CD14-positive monocyte (primary cell): Measurements from ENCODE around the gene PLXNA4. TPM values are rescaled to one million over a fixed set of nuclear protein-coding genes. Genes with fewer than 3 reads are reported as not detected.

ENCODE experiments used
- DNase-seq, 3 donors: peaks; one replicate each; pipeline ENCODE4 v3.0.0-alpha.2; 2011 to 2022
- H2AFZ ChIP-seq: 2 replicates; pipeline ENCODE4 v1.6.0; 2012; ENCODE audit warnings: mild to moderate bottlenecking, low read depth, low read length, inconsistent platforms; ENCODE audit not compliant: insufficient read depth, poor library complexity, severe bottlenecking
- H3K27ac ChIP-seq, 2 donors: 1 replicate in 1 of 2; 2 replicates in 1 of 2; pipeline ENCODE4 v1.5.1; 2012 to 2013; ENCODE audit warnings: low read length in 2 of 2, control low read depth in 1 of 2, inconsistent platforms in 1 of 2, low read depth in 1 of 2, mild to moderate bottlenecking in 1 of 2
- H3K27me3 ChIP-seq, 2 donors: one replicate each; pipeline versions ENCODE4 v1.6.0 to v1.6.1; 2011 to 2013; ENCODE audit warnings: low read length in 2 of 2; ENCODE audit not compliant: control insufficient read depth in 2 of 2, insufficient read depth in 2 of 2
- H3K36me3 ChIP-seq, 2 donors: replicated peaks in 1 of 2; 1 replicate in 1 of 2; 2 replicates in 1 of 2; pipeline versions ENCODE4 v1.5.1 to v1.6.1; 2012 to 2013; ENCODE audit warnings: low read length in 2 of 2, control low read depth in 1 of 2, inconsistent platforms in 1 of 2, mild to moderate bottlenecking in 1 of 2; ENCODE audit not compliant: insufficient read depth in 2 of 2, control insufficient read depth in 1 of 2
- H3K4me1 ChIP-seq, 2 donors: 1 replicate in 1 of 2; 2 replicates in 1 of 2; pipeline versions ENCODE4 v1.5.1 to v1.6.1; 2012 to 2013; ENCODE audit warnings: low read length in 2 of 2, control low read depth in 1 of 2, inconsistent platforms in 1 of 2, mild to moderate bottlenecking in 1 of 2, moderate library complexity in 1 of 2; ENCODE audit not compliant: insufficient read depth in 2 of 2, control insufficient read depth in 1 of 2
- H3K4me2 ChIP-seq: replicated peaks from 2 replicates; pipeline ENCODE3; 2012; ENCODE audit warnings: low read length, moderate library complexity, mild to moderate bottlenecking; ENCODE audit not compliant: poor library complexity, severe bottlenecking; ENCODE audit errors: extremely low read depth
- H3K4me3 ChIP-seq, 3 experiments: fragments of 200-600 bp in 1 of 3; sonication (generic) in 1 of 3; replicated peaks in 1 of 3; 1 replicate in 2 of 3; 2 replicates in 1 of 3; pipeline ENCODE4 v1.5.1; 2011 to 2013; ENCODE audit warnings: low read length in 3 of 3, mild to moderate bottlenecking in 3 of 3, control low read depth in 2 of 3, low read depth in 2 of 3, inconsistent platforms in 1 of 3, moderate library complexity in 1 of 3
- H3K79me2 ChIP-seq: 2 replicates; pipeline ENCODE4 v1.6.0; 2012; ENCODE audit warnings: mild to moderate bottlenecking, control low read depth, inconsistent platforms, low read length, moderate library complexity; ENCODE audit not compliant: insufficient read depth
- H3K9ac ChIP-seq: 2 replicates; pipeline ENCODE4 v1.6.0; 2017; ENCODE audit warnings: low read length, mild to moderate bottlenecking; ENCODE audit not compliant: insufficient read depth, poor library complexity, severe bottlenecking
- H3K9me3 ChIP-seq, 2 donors: replicated peaks in 1 of 2; 1 replicate in 1 of 2; 2 replicates in 1 of 2; pipeline versions ENCODE4 v1.5.1 to v1.6.1; 2012 to 2013; ENCODE audit warnings: low read length in 2 of 2, control low read depth in 1 of 2; ENCODE audit not compliant: control insufficient read depth in 1 of 2, insufficient read depth in 1 of 2
- H4K20me1 ChIP-seq: 2 replicates; pipeline ENCODE4 v1.6.0; 2012; ENCODE audit warnings: mild to moderate bottlenecking, low read length, control low read depth, moderate library complexity; ENCODE audit not compliant: insufficient read depth
- H3K27ac Mint-ChIP-seq, 7 donors: one replicate each; pipeline ENCODE4 v1.8.0; 2020; ENCODE audit warnings: mild to moderate bottlenecking in 7 of 7, mixed read lengths in 7 of 7, moderate library complexity in 6 of 7, inconsistent platforms in 2 of 7
- H3K27me3 Mint-ChIP-seq, 3 donors: one replicate each; pipeline ENCODE4 v1.8.0; 2021 to 2022; ENCODE audit warnings: low read depth in 3 of 3, mild to moderate bottlenecking in 3 of 3, mixed read lengths in 3 of 3, moderate library complexity in 3 of 3, inconsistent platforms in 1 of 3
- H3K36me3 Mint-ChIP-seq, 2 donors: one replicate each; pipeline ENCODE4 v1.8.0; 2020; ENCODE audit warnings: mixed read lengths in 2 of 2, inconsistent platforms in 1 of 2, mild to moderate bottlenecking in 1 of 2
- H3K4me1 Mint-ChIP-seq: one replicate; pipeline ENCODE4 v1.8.0; 2020; ENCODE audit warnings: mild to moderate bottlenecking, mixed read lengths
- H3K4me3 Mint-ChIP-seq, 2 donors: one replicate each; pipeline ENCODE4 v1.8.0; 2020; ENCODE audit warnings: mild to moderate bottlenecking in 2 of 2, mixed read lengths in 2 of 2, moderate library complexity in 1 of 2
- H3K9me3 Mint-ChIP-seq, 7 donors: one replicate each; pipeline ENCODE4 v1.8.0; 2020 to 2022; ENCODE audit warnings: mixed read lengths in 7 of 7, mild to moderate bottlenecking in 6 of 7, moderate library complexity in 6 of 7, inconsistent platforms in 2 of 7
- WGBS: methylation state at CpG from one replicate; pipeline ENCODE4 v1.1.5; 2013; ENCODE audit warnings: missing lambda C conversion rate; ENCODE audit not compliant: insufficient coverage; 5-methylcytosine and 5-hydroxymethylcytosine counted together
- intact Hi-C, 2 donors: fragments of 100-400 bp; cut with micrococcal nuclease; formaldehyde crosslinking; loops; one replicate each; pipeline versions ENCODE4 v1.15.0 to v1.15.1; 2023
- polyA plus RNA-seq, 3 donors: library from polyadenylated mRNA; depleted of rRNA in 1 of 3; unstranded in 2 of 3; stranded (reverse) in 1 of 3; fragments of 300-500 nt in 2 of 3; fragments of >200 nt in 1 of 3; fragmentation: Illumina TruSeq in 2 of 3; gene quantifications; 1 replicate in 2 of 3; 2 replicates in 1 of 3; pipeline ENCODE4 v1.2.3, GENCODE V29; 2012 to 2021
- TF ChIP-seq, protein P1 (sequence below): fragments of 200-600 bp; IDR thresholded peaks from one replicate; pipeline ENCODE4 v1.8.0; 2022; ENCODE audit warnings: antibody characterized with exemption, mild to moderate bottlenecking

Gene PLXNA4
- polyA plus RNA-seq, 3 donors: not detected

DNA sequence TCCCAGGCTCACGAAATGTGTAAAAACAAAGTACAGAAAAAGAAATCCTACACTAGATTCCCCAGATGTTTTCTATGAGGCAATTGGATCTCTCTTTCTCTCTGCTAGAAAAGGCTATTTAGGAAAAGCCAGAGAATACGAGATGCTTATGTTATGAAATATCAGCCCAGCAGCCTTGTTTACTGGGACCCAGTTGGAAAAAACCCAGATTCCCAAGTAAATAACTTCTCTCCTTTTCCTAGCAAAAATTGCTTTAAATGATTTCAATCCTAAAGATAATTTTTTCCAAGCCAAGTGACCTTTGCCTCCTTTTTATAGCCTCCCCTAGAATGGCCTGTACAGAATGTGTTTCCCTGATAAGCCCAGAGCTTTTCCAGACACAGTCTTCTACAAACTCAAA lies 199.3 kb downstream of the PLXNA4 start:
- Histone ChIP-seq H3K9me3 (no peaks in the 10 kb centered on the region), H3K79me2 (no peaks in the 10 kb centered on the region), H3K27me3 (peaks cover 4 to 15% of the 10 kb centered on the region in 2 donors), H3K27ac (no peak overlapping the region), H2AFZ (no peak overlapping the region), H3K4me3 (no peak overlapping the region), H3K4me1 (no peaks in the 10 kb centered on the region), H3K4me2 (no peak overlapping the region), H4K20me1 (no peaks in the 10 kb centered on the region), H3K9ac (no peak overlapping the region), H3K36me3 (no peaks in the 10 kb centered on the region)
- TF ChIP-seq, protein P1, sequence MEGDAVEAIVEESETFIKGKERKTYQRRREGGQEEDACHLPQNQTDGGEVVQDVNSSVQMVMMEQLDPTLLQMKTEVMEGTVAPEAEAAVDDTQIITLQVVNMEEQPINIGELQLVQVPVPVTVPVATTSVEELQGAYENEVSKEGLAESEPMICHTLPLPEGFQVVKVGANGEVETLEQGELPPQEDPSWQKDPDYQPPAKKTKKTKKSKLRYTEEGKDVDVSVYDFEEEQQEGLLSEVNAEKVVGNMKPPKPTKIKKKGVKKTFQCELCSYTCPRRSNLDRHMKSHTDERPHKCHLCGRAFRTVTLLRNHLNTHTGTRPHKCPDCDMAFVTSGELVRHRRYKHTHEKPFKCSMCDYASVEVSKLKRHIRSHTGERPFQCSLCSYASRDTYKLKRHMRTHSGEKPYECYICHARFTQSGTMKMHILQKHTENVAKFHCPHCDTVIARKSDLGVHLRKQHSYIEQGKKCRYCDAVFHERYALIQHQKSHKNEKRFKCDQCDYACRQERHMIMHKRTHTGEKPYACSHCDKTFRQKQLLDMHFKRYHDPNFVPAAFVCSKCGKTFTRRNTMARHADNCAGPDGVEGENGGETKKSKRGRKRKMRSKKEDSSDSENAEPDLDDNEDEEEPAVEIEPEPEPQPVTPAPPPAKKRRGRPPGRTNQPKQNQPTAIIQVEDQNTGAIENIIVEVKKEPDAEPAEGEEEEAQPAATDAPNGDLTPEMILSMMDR: no peak
- H3K27me3 Mint-ChIP-seq: peaks cover 0 to 27% (median 12%) of the 10 kb centered on the region in 3 donors
- no peaks in the 10 kb centered on the region for H3K36me3 Mint-ChIP-seq
- no CpG with 5 or more reads among the region's 2 CpGs for WGBS
- no peaks in the 10 kb centered on the region for H3K4me1 Mint-ChIP-seq
- no peak for DNase-seq
- no peak overlapping the region for H3K27ac Mint-ChIP-seq
- peaks cover 0 to 2% (median 0%) of the 10 kb centered on the region in 7 donors for H3K9me3 Mint-ChIP-seq
- intact Hi-C loops: no loop called here
- no peak overlapping the region for H3K4me3 Mint-ChIP-seq

DNA sequence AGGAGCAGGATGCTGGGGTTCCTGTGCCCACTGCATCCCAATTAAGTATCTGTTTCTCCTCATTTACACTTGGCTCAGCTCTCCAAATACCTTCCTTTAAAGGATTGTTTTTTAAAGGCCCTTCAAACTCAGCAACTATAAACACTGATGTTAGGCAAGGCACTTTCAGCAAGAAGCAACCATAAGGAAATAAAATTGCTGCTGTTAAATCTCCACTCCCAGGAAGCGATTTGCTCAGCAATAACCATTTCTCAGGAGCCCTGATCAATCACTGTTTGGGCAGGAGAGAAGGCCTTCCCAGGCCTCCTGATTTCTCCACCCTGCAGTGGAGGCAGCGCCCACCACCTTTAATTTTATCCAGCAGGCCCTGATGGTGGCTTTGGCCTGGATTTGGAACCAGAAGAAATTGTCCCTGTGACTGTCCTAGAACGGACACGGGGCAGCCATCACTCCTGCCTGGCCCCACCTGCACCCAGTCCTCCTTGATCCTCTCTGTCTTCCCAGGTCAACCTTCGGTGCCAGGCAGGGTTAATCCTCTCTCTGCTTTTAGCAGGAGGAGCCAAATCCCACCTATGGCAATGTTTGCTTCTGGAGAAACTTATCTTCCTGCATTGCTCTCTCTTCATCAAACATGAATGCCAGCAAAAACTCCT lies 199.8 kb downstream of the PLXNA4 start:
- Histone ChIP-seq H3K9me3 (no peaks in the 10 kb centered on the region), H3K4me1 (no peaks in the 10 kb centered on the region), H3K4me3 (no peak overlapping the region), H3K27me3 (peaks cover 4 to 10% of the 10 kb centered on the region in 2 donors), H3K27ac (no peak overlapping the region), H4K20me1 (no peaks in the 10 kb centered on the region), H2AFZ (no peak overlapping the region), H3K79me2 (no peaks in the 10 kb centered on the region), H3K9ac (no peak overlapping the region), H3K36me3 (no peaks in the 10 kb centered on the region), H3K4me2 (no peak overlapping the region)
- Mint-ChIP-seq H3K9me3 (peaks cover 0 to 2% (median 0%) of the 10 kb centered on the region in 7 donors), H3K4me1 (no peaks in the 10 kb centered on the region), H3K27me3 (peaks cover 0 to 23% (median 7%) of the 10 kb centered on the region in 3 donors), H3K36me3 (no peaks in the 10 kb centered on the region), H3K4me3 (no peak overlapping the region), H3K27ac (no peak overlapping the region)
- no peak for DNase-seq
- TF ChIP-seq, protein P1: no peak
- 91% methylated on average over 5 of the region's 5 CpGs for WGBS
- intact Hi-C loops: no loop called here
